Transverse colon (tissue), 3 donors: ENCODE results near the gene RBM23.

ENCODE experiments used
- CTCF ChIP-seq, 5 experiments: fragments of 200-600 bp in 3 of 5; fragments of 450-650 bp in 2 of 5; sonication (generic) in 3 of 5; IDR thresholded peaks; 1 replicate in 2 of 5; 2 replicates in 3 of 5; pipeline ENCODE4 v1.5.1; 2016 to 2017; ENCODE audit warnings: antibody characterized with exemption in 5 of 5, inconsistent platforms in 3 of 5, mild to moderate bottlenecking in 2 of 5, moderate library complexity in 1 of 5
- POLR2A ChIP-seq: fragments of 450-650 bp; IDR thresholded peaks from one replicate; pipeline ENCODE4 v1.6.1; 2016; ENCODE audit warnings: antibody characterized with exemption, mild to moderate bottlenecking, moderate library complexity

GRCh38 chr14:22966783-22967269 lies 47.9 kb upstream of the RBM23 start:
- TF ChIP-seq POLR2A (no peak), CTCF (IDR thresholded peaks at IDR 0.05) (no peak)
